HEK293T (cell line): ENCODE data around the gene LSR.

ENCODE experiments used
- CTCF ChIA-PET: fragments of 350-600 bp; formaldehyde crosslinking; extraction: SDS; loops from one replicate; lab custom pipeline; 2021; ENCODE audit warnings: antibody characterized with exemption, inconsistent platforms; lab: Yijun Ruan, JAX
- POLR2A ChIA-PET: fragments of 350-600 bp; formaldehyde crosslinking; extraction: SDS; loops from one replicate; lab custom pipeline; 2020; ENCODE audit warnings: antibody characterized with exemption, inconsistent platforms; lab: Yijun Ruan, JAX
- DNase-seq: peaks from one replicate; pipeline ENCODE4 v3.0.0; 2012; ENCODE audit warnings: mixed read lengths; ENCODE audit errors: extremely low spot score
- ARNT ChIP-seq: fragments of 450-650 bp; IDR thresholded peaks from 2 replicates; pipeline ENCODE4 v1.6.1; 2017; ENCODE audit warnings: mild to moderate bottlenecking
- BHLHE40 ChIP-seq: fragments of 450-650 bp; IDR thresholded peaks from 2 replicates; pipeline ENCODE4 v1.6.1; 2016; ENCODE audit warnings: mild to moderate bottlenecking, moderate library complexity, borderline replicate concordance
- CTBP1 ChIP-seq: fragments of 450-650 bp; IDR thresholded peaks from 2 replicates; pipeline ENCODE4 v1.6.1; 2016; ENCODE audit warnings: borderline replicate concordance
- ELF4 ChIP-seq: fragments of 450-650 bp; IDR thresholded peaks from 2 replicates; pipeline ENCODE4 v1.6.1; 2017; ENCODE audit warnings: antibody characterized with exemption
- FOXA1 ChIP-seq: fragments of 450-650 bp; IDR thresholded peaks from 2 replicates; pipeline ENCODE4 v1.6.1; 2016; ENCODE audit warnings: mild to moderate bottlenecking
- FOXK2 ChIP-seq: fragments of 450-650 bp; IDR thresholded peaks from 2 replicates; pipeline ENCODE4 v1.6.1; 2016; ENCODE audit warnings: mild to moderate bottlenecking
- FOXM1 ChIP-seq: fragments of 450-650 bp; IDR thresholded peaks from 2 replicates; pipeline ENCODE4 v1.6.1; 2017; ENCODE audit warnings: mild to moderate bottlenecking, borderline replicate concordance
- HDGF ChIP-seq: fragments of 450-650 bp; IDR thresholded peaks from 2 replicates; pipeline ENCODE4 v1.6.1; 2017; ENCODE audit warnings: antibody characterized with exemption, borderline replicate concordance
- L3MBTL2 ChIP-seq: fragments of 450-650 bp; conservative IDR thresholded peaks from 2 replicates; pipeline ENCODE4 v1.6.1; 2016; ENCODE audit warnings: mild to moderate bottlenecking
- LEF1 ChIP-seq: fragments of 450-650 bp; IDR thresholded peaks from 2 replicates; pipeline ENCODE4 v1.6.1; 2017; ENCODE audit warnings: mild to moderate bottlenecking, borderline replicate concordance
- NFRKB ChIP-seq: fragments of 450-650 bp; IDR thresholded peaks from 2 replicates; pipeline ENCODE4 v1.6.1; 2016; ENCODE audit warnings: mild to moderate bottlenecking, moderate library complexity
- SP1 ChIP-seq: fragments of 450-650 bp; IDR thresholded peaks from 2 replicates; pipeline ENCODE4 v1.6.1; 2017
- SUZ12 ChIP-seq: fragments of 450-650 bp; IDR thresholded peaks from 2 replicates; pipeline ENCODE4 v1.6.1; 2016; ENCODE audit warnings: mild to moderate bottlenecking
- ZNF384 ChIP-seq: fragments of 450-650 bp; IDR thresholded peaks from 2 replicates; pipeline ENCODE4 v1.6.1; 2016
- TF ChIP-seq, protein P1 (sequence below): fragments of 450-650 bp; IDR thresholded peaks from 2 replicates; pipeline ENCODE4 v1.6.1; 2016

The LSR gene

GRCh38 chr19:35261356-35262100, 12.7 kb downstream of the LSR start:
- no peak for DNase-seq
- TF ChIP-seq SUZ12 (no peak), SP1 (no peak), LEF1 (no peak), BHLHE40 (no peak)
- TF ChIP-seq, protein P1, sequence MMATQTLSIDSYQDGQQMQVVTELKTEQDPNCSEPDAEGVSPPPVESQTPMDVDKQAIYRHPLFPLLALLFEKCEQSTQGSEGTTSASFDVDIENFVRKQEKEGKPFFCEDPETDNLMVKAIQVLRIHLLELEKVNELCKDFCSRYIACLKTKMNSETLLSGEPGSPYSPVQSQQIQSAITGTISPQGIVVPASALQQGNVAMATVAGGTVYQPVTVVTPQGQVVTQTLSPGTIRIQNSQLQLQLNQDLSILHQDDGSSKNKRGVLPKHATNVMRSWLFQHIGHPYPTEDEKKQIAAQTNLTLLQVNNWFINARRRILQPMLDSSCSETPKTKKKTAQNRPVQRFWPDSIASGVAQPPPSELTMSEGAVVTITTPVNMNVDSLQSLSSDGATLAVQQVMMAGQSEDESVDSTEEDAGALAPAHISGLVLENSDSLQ: no peak
- ChIA-PET CTCF (no interaction called here), POLR2A (interaction anchor here (1.6 kb wide), 1 partner anchor 11 kb away, joined by 5 read pairs; no protein-coding TSS in a partner anchor)

DNA sequence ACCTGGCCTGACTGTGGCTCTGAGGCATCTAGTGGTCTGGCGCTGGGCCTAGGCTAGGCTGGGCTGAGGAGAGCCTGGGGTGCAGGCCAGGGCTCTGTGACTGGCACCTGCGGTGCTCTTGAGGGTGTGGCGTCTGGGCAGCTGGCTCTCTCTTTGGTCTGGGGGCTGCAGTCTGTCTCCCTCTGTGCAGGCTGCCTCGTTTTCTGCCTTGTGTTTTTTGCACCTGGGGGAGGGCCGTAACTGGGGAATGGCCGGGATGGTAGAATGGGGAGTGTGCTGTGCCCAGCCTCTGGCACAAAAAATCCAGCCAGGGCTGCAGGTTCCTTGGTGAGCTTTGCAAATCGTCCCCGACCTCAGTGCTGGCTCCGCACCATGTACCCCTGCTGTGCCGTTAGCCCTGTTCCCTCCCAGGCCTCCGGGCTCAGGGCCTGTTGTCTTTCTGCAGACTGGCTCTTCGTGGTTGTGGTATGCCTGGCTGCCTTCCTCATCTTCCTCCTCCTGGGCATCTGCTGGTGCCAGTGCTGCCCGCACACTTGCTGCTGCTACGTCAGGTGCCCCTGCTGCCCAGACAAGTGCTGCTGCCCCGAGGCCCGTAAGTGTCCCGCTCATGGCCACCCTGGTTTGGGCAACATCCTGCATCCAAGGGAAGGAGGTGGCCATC, 13.4 kb downstream of the LSR start:
- POLR2A ChIA-PET: interaction anchor here (1.6 kb wide), 1 partner anchor 11 kb away, joined by 5 read pairs; no protein-coding TSS in a partner anchor
- CTCF ChIA-PET: no interaction called here
- TF ChIP-seq FOXA1 (no peak), LEF1 (no peak), BHLHE40 (no peak), HDGF (no peak), L3MBTL2 (no peak), ARNT (no peak), FOXM1 (no peak), NFRKB (no peak), ZNF384 (no peak), FOXK2 (no peak), CTBP1 (no peak), SUZ12 (no peak), SP1 (no peak)
- TF ChIP-seq, protein P1: no peak

DNA sequence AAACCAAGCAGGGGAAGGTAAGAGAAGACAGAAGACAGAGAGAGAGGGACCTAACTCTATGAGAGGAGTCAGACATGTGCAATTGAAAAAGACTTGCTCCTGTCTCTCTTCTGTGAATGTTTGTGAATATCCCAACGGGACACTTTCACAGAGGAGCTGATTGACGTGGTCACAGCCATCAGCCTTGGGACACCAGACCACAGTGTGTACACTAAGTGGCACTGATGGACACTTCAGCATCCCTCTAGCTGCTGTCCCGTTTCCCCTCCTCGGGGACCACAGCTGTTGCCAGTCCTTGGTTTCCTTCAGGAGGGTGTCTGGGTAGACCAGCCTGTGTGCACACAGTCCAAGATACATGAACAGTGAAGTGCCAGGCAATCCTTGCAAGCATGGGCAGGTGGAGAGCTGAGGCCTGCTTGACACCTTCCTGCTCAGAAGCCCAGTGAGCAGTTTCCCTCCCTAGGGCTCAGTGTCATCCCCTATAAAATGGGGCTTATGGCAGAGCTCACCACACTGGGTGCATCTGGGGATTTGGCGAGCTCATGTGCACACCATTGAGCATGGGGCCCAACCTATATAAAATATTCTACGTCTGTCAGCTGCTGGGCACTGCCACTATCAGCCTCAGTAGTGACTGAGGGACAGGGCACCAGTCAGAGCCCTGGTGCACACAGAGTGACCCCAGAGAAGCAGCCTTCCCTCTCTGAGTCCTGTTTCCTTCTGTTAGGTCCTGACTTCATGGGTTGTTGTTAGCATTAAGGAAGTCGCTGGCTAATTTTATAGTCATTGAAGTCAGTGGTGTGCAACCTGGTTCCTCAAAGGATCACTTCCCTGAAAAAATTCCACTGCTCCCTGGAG, 15.7 kb downstream of the LSR start:
- no peak for DNase-seq
- POLR2A ChIA-PET: interaction anchor here (1.0 to 1.2 kb wide), 2 partner anchors 9 to 110 kb away, joined by 3 to 6 read pairs; partner anchors contain the start of gene FXYD5
- CTCF ChIA-PET: interaction anchor here (0.5 kb wide), 1 partner anchor 53 kb away, joined by 7 read pairs; no protein-coding TSS in a partner anchor
- TF ChIP-seq, protein P1: no peak
- TF ChIP-seq ARNT (no peak), ELF4 (no peak), FOXM1 (no peak), SUZ12 (no peak), HDGF (no peak), FOXA1 (no peak), BHLHE40 (no peak), L3MBTL2 (no peak), CTBP1 (no peak), ZNF384 (no peak)

More for the DNA sequence above, 13.4 kb downstream of the LSR start:
- no peak for DNase-seq

DNA sequence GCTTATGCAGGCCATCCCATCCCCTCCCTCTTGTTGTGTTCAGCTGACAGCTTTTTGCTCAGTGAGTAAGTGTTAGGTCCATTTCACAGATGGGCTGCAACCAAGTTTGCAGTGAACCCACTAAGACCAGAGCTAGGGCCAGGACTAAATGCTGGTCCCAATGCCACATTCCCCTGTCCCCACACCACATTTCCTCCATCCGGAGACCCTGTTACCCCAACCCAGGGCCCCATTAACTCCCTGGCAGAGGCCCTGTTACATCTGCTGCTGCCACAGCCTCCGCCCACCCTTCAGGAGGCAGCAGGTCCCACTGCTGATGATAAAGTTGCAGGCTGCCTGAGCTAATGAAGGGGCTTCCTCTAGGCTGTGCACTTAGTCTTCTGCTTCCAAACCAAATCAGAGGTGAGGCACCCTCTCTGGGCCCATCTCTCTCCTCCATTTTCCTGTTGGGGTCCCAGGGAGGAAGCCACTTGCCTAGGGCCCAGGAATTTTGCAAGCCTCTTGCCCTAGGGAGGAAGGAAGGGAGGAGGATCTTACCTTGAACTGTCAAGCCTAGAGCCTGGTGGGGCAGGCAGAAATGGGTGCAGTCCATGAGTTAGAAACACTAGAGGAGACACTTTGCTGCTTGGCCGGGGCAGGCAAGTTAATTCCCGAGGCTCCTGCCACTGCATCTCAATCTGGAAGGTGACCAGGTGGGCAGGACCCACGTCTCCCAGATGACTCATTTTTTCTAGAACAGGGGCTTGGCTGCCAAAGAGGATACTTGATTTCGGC, 16.5 kb downstream of the LSR start:
- no peak for DNase-seq
- TF ChIP-seq ARNT: no peak
- TF ChIP-seq ZNF384: no peak
- no peak for TF ChIP-seq FOXM1
- no peak for TF ChIP-seq L3MBTL2
- TF ChIP-seq, protein P1: no peak
- ChIA-PET CTCF (no interaction called here), POLR2A (interaction anchor here (1.2 to 1.3 kb wide), 3 partner anchors 10 to 60 kb away, joined by 3 to 6 read pairs (median 4); no protein-coding TSS in a partner anchor)
